ENCODE measurements around the gene SLC2A3. TPM values are rescaled to one million over a fixed set of nuclear protein-coding genes. Genes with fewer than 3 reads are reported as not detected.

SLC2A3 gene
- total RNA-seq, 4 donors from 2014 or later: 0.80 to 10.2 (median 8.1) TPM

- WGBS, 2 donors (ENCODE audit: low coverage in 1 of 2): 63 to 82% methylated on average over 2 to 62 of the region's 65 CpGs
- no peaks in the 10 kb centered on the region for H3K9me3 ChIP-seq
- intact Hi-C loops (cut with DNase I; ENCODE audit: low total_unique reads): no loop called here
- no peaks in the 10 kb centered on the region for H3K4me1 ChIP-seq
- H3K27ac ChIP-seq: no peak within 1 kb of the TSS
- H3K36me3 ChIP-seq: no peaks in the 10 kb centered on the region
- H3K27me3 ChIP-seq: peaks cover 24% of the 10 kb centered on the region
- in situ Hi-C loops (cut with MboI; ENCODE audit: low pct_ligation_motif_present in 1 of 4, low pct_unique_long_range_greater_than_20kb in 1 of 4, low sequenced_read_pairs in 3 of 4): loop anchor here in 1 of 4 donors (25.0 kb wide), 1 partner anchor 140 kb away; no protein-coding TSS in a partner anchor
- peak within 1 kb of the TSS in 1 of 4 donors; percentile 30 for H3K4me3 ChIP-seq
- TF ChIP-seq EP300 (IDR thresholded peaks at IDR 0.05; ENCODE audit: low read depth) (no peak), CTCF (IDR thresholded peaks at IDR 0.05) (no peak), POLR2A (IDR thresholded peaks at IDR 0.05) (no peak), POLR2AphosphoS5 (IDR thresholded peaks at IDR 0.05) (no peak)
- DNase-seq: no peak
These were observed 63.2 kb downstream of the SLC2A3 start, which contains the start of gene SLC2A14 for GRCh38 chr12:7872566-7873319. Gene SLC2A14 (minus strand): TSS chr12:7872915. CDS start chr12:7869880, 3,035 bp downstream.

- in situ Hi-C loops (cut with MboI; ENCODE audit: low pct_ligation_motif_present in 1 of 4, low pct_unique_long_range_greater_than_20kb in 1 of 4, low sequenced_read_pairs in 3 of 4) (loop anchor here in 1 of 4 donors (25.0 kb wide), 1 partner anchor 142 kb away; no protein-coding TSS in a partner anchor), intact Hi-C loops (cut with DNase I; ENCODE audit: low total_unique reads) (no loop called here)
- H3K4me1 ChIP-seq: no peaks in the 10 kb centered on the region
- no peak overlapping the region for H3K4me3 ChIP-seq
- TF ChIP-seq POLR2A (IDR thresholded peaks at IDR 0.05) (no peak), EP300 (IDR thresholded peaks at IDR 0.05; ENCODE audit: low read depth) (no peak), POLR2AphosphoS5 (IDR thresholded peaks at IDR 0.05) (no peak), CTCF (IDR thresholded peaks at IDR 0.05) (no peak)
- no peak for DNase-seq
- H3K27me3 ChIP-seq: peaks cover 24% of the 10 kb centered on the region
- WGBS, 2 donors (ENCODE audit: low coverage in 1 of 2): 39 to 51% methylated on average over 3 of the region's 3 CpGs
- no peak overlapping the region for H3K27ac ChIP-seq
- no peaks in the 10 kb centered on the region for H3K36me3 ChIP-seq
- no peaks in the 10 kb centered on the region for H3K9me3 ChIP-seq
These were observed 65.7 kb downstream of the SLC2A3 start for GRCh38 chr12:7870335-7870734.

Small RNA genes lying within 50 kb of the gene (small RNA-seq; reads per million reads assigned to genes)
- gene RF00019: 0 reads per million in 4 donors

Other genes with a start within 250 kb of the SLC2A3 start
- not detected for gene GDF3, start 240.4 kb downstream of the SLC2A3 start, total RNA-seq
- not detected for gene DPPA3, start 224.8 kb downstream of the SLC2A3 start, total RNA-seq
- not detected for gene CLEC4C, start 188.8 kb downstream of the SLC2A3 start, total RNA-seq
- gene NANOGNB, start 171.0 kb downstream of the SLC2A3 start, total RNA-seq: not detected
- gene NANOG, start 146.8 kb downstream of the SLC2A3 start, total RNA-seq: under 1 TPM in 2 of 4 donors, not detected in 2; 0.16 to 0.41 TPM
- under 1 TPM in 2 of 4 donors, not detected in 2; 0.48 to 0.96 TPM for gene SLC2A14, start 63.3 kb downstream of the SLC2A3 start, total RNA-seq
- gene FOXJ2, start 96.5 kb upstream of the SLC2A3 start, total RNA-seq: 10 to 100 TPM; 11.6 to 15.7 (median 12.5) TPM
- 1 to 10 TPM; 2.4 to 9.4 (median 3.6) TPM for gene C3AR1, start 130.2 kb upstream of the SLC2A3 start, total RNA-seq
- gene NECAP1, start 146.1 kb upstream of the SLC2A3 start, total RNA-seq: 10 to 100 TPM in 3 of 4 donors, 1 to 10 TPM in 1; 3.0 to 41.6 (median 36.3) TPM
- gene CLEC4A, start 187.4 kb upstream of the SLC2A3 start, total RNA-seq: 1 to 10 TPM in 1 of 4 donors, under 1 TPM in 1, not detected in 2; 0.55 to 5.1 TPM
- not detected for gene ZNF705A, start 220.8 kb upstream of the SLC2A3 start, total RNA-seq

All from transverse colon (tissue), 4 donors.